ENCODE data around the gene PARP4. TPM values are rescaled to one million over a fixed set of nuclear protein-coding genes. Genes with fewer than 3 reads are reported as not detected.
"Not testable (repeated sequence)": the region's sequence is repeated elsewhere in the genome, so short reads cannot be mapped to it uniquely, and the experiment has no call there.

PARP4 gene
- total RNA-seq, 4 donors from 2014 or later = 6.9 to 11.6 (median 7.6) TPM

GRCh38 chr13:24381541-24382265 is 130.9 kb downstream of the PARP4 start:
- H3K27me3 ChIP-seq = no peaks in the 10 kb centered on the region
- H3K9me3 ChIP-seq = no peaks in the 10 kb centered on the region
- in situ Hi-C loops (cut with MboI; ENCODE audit: low sequenced_read_pairs in 4 of 4) = no loop called here
- ATAC-seq (no peak), DNase-seq (no peak)
- H3K4me3 ChIP-seq = no peak overlapping the region
- no peaks in the 10 kb centered on the region for H3K4me1 ChIP-seq
- H3K27ac ChIP-seq = no peak overlapping the region
- TF ChIP-seq CTCF (IDR thresholded peaks at IDR 0.05 in 4 of 5, conservative IDR thresholded peaks at IDR 0.05 in 1 of 5) = no peak
- no peak for TF ChIP-seq POLR2A (IDR thresholded peaks at IDR 0.05)
- intact Hi-C loops (cut with DNase I; ENCODE audit: low total_unique reads) = no loop called here
- H3K36me3 ChIP-seq = no peaks in the 10 kb centered on the region

GRCh38 chr13:24380881-24381280 is 131.7 kb downstream of the PARP4 start:
- ATAC-seq; H3K27me3 ChIP-seq; H3K9me3 ChIP-seq; DNase-seq; intact Hi-C loops (cut with DNase I; ENCODE audit: low total_unique reads); H3K4me3 ChIP-seq; H3K27ac ChIP-seq; H3K4me1 ChIP-seq; H3K36me3 ChIP-seq; in situ Hi-C loops (cut with MboI; ENCODE audit: low sequenced_read_pairs in 4 of 4): not testable (repeated sequence)

- H3K36me3 ChIP-seq; ATAC-seq; DNase-seq; H3K27me3 ChIP-seq; H3K4me3 ChIP-seq; H3K4me1 ChIP-seq; intact Hi-C loops (cut with DNase I; ENCODE audit: low total_unique reads); H3K27ac ChIP-seq; in situ Hi-C loops (cut with MboI; ENCODE audit: low sequenced_read_pairs in 4 of 4); H3K9me3 ChIP-seq: not testable (repeated sequence)
Observed at GRCh38 chr13:24380227-24380626, 132.4 kb downstream of the PARP4 start.

GRCh38 chr13:24371273-24371672 is 141.3 kb downstream of the PARP4 start:
- DNase-seq; H3K27ac ChIP-seq; H3K4me3 ChIP-seq; intact Hi-C loops (cut with DNase I; ENCODE audit: low total_unique reads); H3K27me3 ChIP-seq; H3K9me3 ChIP-seq; H3K4me1 ChIP-seq; ATAC-seq; H3K36me3 ChIP-seq; in situ Hi-C loops (cut with MboI; ENCODE audit: low sequenced_read_pairs in 4 of 4): not testable (repeated sequence)

Other genes with a start within 250 kb of the PARP4 start
- 1 to 10 TPM; 1.0 to 2.1 (median 1.5) TPM for gene C1QTNF9, start 203.2 kb downstream of the PARP4 start, total RNA-seq
- not detected for gene ATP12A, start 167.6 kb upstream of the PARP4 start, total RNA-seq

All from gastrocnemius medialis (tissue), 4 donors.